SKM-1 treated with dmso at 0.1 percent for 144 hours (cell line): ENCODE data around the gene GAS7.

Source experiments
- DNase-seq: peaks from one replicate; lab custom pipeline; 2025; ENCODE audit not compliant: unreplicated experiment; lab: John Stamatoyannopoulos, UW

GAS7 gene

DNA sequence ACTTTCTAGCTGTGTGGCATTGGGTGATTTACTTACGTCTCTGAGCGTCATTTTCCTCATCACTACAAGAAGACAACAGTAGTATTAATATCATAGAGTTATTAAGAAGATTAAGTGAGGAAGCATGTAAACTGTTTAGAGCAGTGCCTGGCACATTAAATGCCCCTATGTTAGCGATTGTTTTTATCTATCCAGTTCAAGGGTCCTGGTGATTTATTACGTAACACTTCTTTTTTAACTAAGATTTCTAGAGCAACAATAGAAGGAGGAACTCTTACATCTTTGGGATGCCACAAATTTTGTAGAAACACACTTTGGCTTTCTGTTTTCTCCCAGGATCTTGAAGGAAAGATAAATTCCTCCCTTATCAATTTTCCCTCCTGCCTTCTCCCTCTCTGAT, 3.3 kb upstream of the GAS7 start:
- DNase-seq, result no peak

DNA sequence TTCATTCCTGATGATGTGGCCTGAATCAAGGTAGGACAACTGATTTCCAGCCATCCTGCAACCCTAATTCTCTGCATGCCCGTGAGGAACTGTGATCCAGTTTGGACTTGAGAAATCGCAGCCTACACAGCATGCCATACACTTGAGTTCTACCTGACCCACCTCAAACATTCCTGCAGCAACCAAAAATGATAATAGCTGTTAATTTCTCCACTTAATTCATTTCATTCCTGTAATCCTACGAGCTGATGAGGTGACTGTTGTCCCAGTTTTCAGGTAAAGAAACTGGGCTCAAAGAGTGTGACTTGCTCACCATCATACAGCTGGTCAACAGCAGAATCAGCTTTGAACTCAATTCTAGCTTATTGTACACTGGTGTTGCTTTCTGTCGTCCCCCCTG, 2.2 kb upstream of the GAS7 start:
- DNase-seq, result no peak

DNA sequence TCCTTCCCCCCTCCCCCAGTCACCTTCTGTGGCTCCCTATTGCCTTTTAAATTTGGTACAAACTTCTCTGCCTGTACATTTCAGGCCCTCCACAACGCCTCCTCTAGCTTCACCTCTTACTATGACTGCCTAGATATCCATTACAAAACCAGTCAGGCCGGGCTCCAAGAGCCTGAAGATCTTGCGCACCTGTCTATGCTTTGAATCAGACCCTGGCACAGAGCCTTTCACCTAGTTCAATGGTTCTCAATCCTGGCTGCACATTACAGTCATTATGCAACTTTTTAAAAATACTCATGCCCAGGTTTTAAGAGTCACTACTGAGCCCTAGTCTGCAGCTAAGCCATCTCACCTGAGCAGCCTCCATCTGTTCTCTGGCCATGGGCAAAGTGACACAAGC, 1.6 kb upstream of the GAS7 start:
- DNase-seq, result no peak

- no peak for DNase-seq
Measured at GRCh38 chr17:10197721-10198508, 491 bp downstream of the GAS7 start.

- no peak for DNase-seq
Measured at GRCh38 chr17:10197362-10197720, 1.1 kb downstream of the GAS7 start.

GRCh38 chr17:10196941-10197340, 1.5 kb downstream of the GAS7 start:
- DNase-seq, result no peak

DNA sequence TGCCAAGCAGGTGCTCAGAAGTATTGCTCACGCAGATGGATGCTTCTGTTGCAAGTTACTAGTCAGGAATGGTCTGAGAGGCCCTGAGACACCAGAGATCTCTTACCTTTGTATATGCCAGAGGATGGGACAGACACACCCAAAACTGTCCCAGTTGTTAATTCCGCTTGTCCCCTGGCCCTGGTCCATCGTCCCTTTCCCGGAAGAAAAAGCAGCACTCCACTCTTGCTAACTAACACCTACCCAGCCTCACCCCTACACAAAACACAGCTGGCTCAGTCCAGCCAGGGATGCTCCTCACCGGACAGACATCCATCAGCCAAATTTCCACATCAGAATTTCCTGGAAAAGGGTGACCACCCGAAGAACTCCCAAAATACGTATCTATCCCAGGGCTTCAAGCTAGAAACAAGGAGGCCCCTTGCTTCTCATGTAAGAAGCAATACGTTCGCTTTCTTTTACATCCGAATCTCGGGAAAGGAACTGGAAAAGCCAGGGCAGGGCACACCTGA, 2.0 kb downstream of the GAS7 start:
- DNase-seq, result no peak

DNA sequence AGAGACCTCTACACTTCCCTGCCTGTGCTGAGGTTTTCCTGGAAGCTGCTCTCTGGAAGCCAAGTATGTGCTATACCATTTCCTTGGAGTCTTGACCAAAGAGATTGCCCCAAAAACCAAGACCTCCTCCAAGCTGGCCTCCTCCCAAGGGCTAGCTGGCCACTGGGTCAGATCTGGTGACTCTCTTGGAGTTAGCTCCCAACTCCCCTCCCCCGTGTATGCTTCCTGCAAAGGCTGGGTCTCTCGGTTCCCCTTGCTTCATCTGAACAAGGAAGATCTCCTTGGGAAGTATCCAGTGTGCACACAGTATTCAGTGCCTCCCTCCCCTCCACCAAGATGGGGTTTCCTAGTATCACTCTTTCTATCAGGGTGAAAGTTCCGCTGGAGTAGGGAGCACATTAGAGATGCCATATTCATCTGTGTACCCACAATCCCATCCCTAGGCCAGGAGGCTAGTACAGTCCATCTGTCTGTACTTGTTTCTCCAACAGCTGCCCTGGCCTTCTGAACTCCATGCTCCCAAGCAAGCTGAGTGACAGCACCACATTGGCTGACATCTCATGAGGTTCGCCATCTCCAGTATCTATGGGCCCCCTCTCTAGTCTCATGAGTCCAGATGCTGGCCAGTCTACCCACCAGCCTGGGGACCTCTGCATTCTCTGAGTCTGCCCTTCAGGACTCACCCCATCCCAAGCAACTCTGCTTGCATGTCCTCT, 3.2 kb downstream of the GAS7 start:
- DNase-seq, result no peak

GRCh38 chr17:10193632-10194031, 4.8 kb downstream of the GAS7 start:
- no peak for DNase-seq

- DNase-seq, result no peak
Measured at GRCh38 chr17:10192972-10193371, 5.4 kb downstream of the GAS7 start.

DNA sequence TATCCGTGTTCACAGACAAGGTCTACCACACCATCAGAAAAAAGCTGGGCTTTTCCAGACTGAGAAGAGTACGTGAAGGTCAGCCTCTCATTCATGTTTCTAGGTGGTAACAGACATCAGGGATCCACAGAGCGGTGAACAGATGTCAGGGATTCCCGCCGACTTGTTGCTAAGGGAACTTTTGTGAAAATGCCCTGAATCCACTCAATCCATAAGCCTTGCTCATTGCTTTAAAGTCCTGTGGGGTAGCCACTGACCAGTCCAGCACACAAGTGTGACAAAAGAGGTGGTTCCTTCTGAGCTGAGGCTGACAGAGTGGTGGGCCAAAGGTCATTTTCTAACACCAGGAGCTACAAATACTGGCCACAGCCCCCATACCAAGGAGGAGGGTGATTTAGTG, 5.9 kb downstream of the GAS7 start:
- no peak for DNase-seq

DNA sequence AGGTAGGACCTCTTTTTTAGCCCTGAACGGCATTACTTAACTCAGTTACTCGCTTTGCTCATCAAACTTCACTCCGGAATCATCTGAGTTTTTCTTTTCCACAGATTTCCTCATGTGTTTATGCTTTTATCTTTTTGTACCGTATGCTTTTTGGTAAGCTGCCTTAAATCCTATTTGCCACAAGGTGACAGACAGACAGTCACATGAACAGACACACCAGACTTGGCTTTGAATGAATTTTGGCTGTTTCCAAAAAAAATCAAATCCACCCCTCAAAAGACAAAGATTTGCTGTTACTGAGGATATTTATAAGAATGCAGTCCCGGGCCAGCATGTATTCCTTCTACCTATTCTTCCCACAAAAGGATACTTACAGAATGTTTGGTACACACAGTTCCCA, 10.9 kb downstream of the GAS7 start:
- no peak for DNase-seq

- no peak for DNase-seq
Measured at GRCh38 chr17:10186771-10187410, 11.5 kb downstream of the GAS7 start.

DNA sequence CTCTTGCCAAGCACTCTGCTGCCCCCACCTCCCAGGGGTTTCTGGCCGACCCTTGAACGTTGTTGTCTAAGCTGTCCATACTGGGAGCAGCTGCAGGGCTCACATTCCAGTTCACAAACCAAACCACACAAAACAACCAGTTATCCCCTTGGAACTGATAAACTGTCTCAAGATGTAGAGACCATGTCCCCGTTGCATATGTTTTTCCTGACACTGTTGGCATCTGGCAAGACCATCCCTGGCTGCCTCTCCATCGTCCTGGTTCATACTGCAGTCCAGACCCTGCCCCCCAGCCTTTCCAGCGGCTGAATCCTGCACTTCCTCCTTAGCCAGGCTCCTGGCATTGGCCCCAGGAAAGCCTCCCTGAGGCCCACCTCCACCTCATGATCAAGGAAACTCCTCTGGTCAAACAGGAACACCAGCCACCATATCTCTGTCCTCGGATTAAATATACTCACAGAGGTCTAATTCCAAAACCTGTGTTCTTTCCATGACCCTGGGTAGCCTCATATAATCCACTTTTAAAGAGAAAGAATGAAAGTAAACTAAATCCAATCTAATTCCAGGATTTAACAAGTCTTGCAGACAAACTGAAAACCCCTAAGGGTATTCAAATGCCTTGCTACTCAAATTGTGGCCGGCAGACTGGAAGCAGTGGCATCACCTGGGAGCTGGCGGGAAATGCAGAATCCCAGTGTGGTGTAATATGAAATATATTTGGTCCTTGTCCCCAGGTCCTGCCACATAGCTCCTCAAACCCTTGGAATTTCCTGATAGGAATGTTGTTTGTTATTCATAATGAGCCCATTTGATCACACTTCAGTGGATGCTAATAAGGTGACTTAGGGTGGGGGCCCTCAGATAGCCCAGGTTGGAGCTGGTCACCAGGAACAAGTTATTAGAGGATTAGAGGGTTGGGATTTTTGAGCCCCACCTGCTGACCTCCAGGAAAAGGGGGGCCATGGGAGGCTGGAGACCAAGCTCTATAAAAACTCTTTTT, 14.2 kb downstream of the GAS7 start:
- DNase-seq, result no peak

DNA sequence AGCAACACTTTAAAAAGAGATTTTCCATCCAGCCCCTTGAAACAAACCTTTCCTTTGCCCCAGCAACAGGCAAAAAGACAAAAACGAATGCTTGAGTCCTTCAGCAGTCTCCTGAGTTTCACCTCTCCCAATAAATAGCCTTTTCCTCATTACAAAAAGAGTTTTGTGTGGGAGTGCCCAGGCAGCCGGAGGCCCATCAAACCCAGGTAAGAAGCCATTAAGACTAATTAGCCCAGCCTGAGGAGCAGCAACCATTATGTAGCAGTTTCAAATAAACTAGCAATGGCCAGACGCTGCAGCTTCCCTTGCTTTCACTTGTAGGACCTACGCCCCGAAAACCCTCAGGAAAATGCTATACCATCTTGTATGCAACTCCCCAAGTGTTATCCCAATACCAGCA, 15.6 kb downstream of the GAS7 start:
- DNase-seq, result no peak

GRCh38 chr17:10178506-10178991, 19.9 kb downstream of the GAS7 start:
- DNase-seq, result no peak

DNA sequence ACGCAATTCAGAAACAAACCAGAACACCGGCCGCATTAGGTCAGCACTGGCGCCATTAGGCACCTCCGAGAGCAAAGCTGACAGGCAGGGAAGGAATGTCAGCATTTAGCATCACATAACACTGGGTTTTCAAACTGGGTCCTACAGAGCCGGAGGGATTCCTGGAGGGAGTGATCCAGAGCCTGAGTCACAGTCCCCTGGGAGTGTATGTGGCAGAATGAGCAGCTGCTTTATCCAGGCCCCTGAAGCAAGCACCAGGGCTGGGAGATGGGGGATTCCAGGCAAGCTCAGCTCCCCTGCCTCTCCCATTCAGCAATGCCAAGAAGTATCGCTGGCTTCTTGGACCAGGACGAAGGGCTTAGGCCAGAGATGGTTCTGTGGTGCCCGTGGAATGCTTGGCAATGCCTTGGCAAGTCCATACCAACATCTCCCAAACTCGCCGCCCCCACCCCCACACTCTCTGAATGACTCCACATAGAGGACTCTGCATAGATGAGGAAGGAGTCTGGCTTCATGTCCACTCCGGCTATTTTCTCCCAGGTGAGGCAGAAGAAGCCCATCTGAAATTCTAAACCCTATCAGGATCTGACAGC, 20.4 kb downstream of the GAS7 start:
- no peak for DNase-seq

DNA sequence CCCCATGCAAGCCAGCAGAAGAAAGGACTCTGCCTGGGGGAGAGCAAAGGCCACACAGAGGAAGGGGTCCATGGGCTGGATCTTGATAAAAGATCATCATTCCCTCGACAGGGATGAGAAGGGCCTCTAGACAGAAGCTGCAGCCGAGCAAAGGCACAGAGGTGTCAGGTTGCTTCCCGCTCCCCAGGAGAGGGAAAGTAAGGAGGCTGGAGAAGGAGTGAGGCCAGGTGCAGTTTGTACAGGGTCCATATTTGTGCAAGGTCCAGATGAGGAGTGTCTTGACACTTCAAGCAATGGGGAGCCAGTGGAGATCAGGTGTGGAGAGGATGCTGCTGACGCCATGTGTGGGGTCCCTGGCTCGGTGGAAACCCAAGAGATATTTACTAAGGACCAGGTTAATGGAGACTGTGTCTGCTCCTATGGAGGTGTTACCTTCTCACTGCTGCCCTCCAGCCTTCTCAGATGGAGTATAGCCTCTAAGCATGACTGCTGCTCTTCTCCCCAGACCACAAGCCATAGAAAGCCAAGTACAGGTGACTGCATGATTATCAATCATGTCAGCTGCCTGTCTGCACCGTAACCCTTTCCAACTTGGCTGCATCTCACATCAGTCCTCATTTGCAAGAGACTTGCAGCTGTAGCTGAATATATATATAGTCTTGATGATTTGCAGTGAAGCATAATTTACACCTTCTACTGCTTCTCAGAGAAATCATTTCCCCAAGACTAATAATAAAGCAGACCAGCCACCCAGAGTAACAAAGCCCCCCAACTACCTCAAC, 21.1 kb downstream of the GAS7 start:
- DNase-seq, result no peak

DNA sequence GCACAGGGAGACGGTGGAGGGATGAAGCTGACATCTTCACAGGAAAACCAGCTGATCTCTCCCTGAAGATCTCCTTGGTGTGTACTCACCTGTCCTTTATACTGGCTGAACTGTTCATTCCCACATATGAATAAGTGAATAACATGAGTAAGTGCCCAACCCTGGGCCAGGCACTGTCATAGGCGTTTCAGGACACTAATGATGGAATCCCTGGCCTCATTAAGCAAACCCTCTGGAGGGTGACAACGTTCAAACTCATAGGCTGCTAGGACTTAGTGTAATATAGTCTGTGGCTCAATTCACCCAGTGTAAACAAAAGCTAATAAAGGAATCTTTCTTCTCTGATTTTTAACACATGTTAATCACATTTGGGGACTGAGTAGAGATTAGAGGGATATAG, 24.5 kb downstream of the GAS7 start:
- DNase-seq, result no peak

DNA sequence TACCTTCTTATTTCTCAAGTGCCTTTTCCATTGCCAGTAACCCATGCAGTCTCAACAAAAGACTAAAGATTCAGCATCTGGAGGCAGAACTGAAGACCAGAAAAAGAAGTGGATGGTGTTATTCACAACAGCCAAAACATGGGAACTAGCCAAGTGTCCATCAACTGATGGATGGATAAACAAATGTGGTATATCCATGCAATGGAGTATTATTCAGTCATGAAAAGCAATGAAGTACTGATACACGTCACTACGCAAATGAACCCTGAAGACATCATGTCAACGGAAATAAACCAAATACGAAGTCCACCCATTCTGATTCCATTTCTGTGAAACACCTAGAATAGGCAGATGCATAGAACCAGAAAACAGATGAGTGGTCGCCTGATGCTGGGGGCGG, 25.6 kb downstream of the GAS7 start:
- no peak for DNase-seq
